ENCODE data around the gene CRMP1.

DNA sequence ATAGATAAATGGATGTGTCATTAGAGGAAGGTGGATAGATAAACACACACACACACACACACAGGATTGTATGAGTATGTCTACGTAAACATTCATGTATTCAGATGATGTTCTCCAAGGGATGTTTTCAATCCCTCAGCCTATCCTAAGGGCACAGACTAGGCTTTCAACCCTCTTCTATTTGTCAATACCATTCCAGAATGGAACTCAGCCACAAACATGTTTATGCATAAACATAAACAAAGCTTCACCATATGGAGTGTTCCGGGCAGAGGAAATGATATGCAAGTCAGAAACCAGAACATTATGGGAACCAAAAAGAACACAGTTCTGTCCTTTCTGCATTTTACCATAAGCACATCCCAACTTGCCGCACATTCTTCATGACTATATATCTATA lies 25.0 kb downstream of the CRMP1 start:
- TF ChIP-seq POLR2A (IDR thresholded peaks at IDR 0.05) (no peak), CTCF (IDR thresholded peaks at IDR 0.05) (no peak)

All from adrenal gland (tissue), 5 donors.